ENCODE measurements around the gene FNBP1L.

The FNBP1L gene

GRCh38 chr1:93565496-93566206 is 117.7 kb downstream of the FNBP1L start:
- no peak overlapping the region for H3K4me3 ChIP-seq (replicated peaks in 1 of 2; ENCODE audit: low read depth in 2 of 2, low read length in 2 of 2)
- no peak for TF ChIP-seq CTCF (IDR thresholded peaks at IDR 0.05; ENCODE audit: low read depth, low read length)
- DNase-seq (ENCODE audit: low read depth in 2 of 2): peak; percentile 59 to 90

- no peak for TF ChIP-seq CTCF (IDR thresholded peaks at IDR 0.05; ENCODE audit: low read depth, low read length)
- no peak overlapping the region for H3K4me3 ChIP-seq (replicated peaks in 1 of 2; ENCODE audit: low read depth in 2 of 2, low read length in 2 of 2)
- peak in 1 of 2 donors; percentile 72 for DNase-seq (ENCODE audit: low read depth in 2 of 2)
These were observed 118.3 kb downstream of the FNBP1L start for GRCh38 chr1:93566227-93566626.

- DNase-seq (ENCODE audit: low read depth in 2 of 2): peak; percentile 95 to 97
- no peak overlapping the region for H3K4me3 ChIP-seq (replicated peaks in 1 of 2; ENCODE audit: low read depth in 2 of 2, low read length in 2 of 2)
- TF ChIP-seq CTCF (IDR thresholded peaks at IDR 0.05; ENCODE audit: low read depth, low read length): no peak
These were observed 119.5 kb downstream of the FNBP1L start for GRCh38 chr1:93567255-93567918.

GRCh38 chr1:93569489-93569888 is 121.6 kb downstream of the FNBP1L start:
- no peak for TF ChIP-seq CTCF (IDR thresholded peaks at IDR 0.05; ENCODE audit: low read depth, low read length)
- no peak for DNase-seq (ENCODE audit: low read depth in 2 of 2)
- H3K4me3 ChIP-seq (replicated peaks in 1 of 2; ENCODE audit: low read depth in 2 of 2, low read length in 2 of 2): no peak overlapping the region

- DNase-seq (ENCODE audit: low read depth in 2 of 2): no peak
- no peak for TF ChIP-seq CTCF (IDR thresholded peaks at IDR 0.05; ENCODE audit: low read depth, low read length)
- H3K4me3 ChIP-seq (replicated peaks in 1 of 2; ENCODE audit: low read depth in 2 of 2, low read length in 2 of 2): no peak overlapping the region
These were observed 123.8 kb downstream of the FNBP1L start for GRCh38 chr1:93571623-93572310.

- no peak for DNase-seq (ENCODE audit: low read depth in 2 of 2)
- no peak for TF ChIP-seq CTCF (IDR thresholded peaks at IDR 0.05; ENCODE audit: low read depth, low read length)
- H3K4me3 ChIP-seq (replicated peaks in 1 of 2; ENCODE audit: low read depth in 2 of 2, low read length in 2 of 2): no peak overlapping the region
These were observed 126.1 kb downstream of the FNBP1L start for GRCh38 chr1:93573940-93574469.
